GM19025 (cell line): Measurements from ENCODE around the gene CALN1.

Experiments used
- ATAC-seq: cut with Tn5 transposase; IDR thresholded peaks from one replicate; pipeline ENCODE4 v1.9.1; 2021; ENCODE audit warnings: mild to moderate bottlenecking, low read depth, moderate library complexity; ENCODE audit not compliant: unreplicated experiment

CALN1 gene

DNA sequence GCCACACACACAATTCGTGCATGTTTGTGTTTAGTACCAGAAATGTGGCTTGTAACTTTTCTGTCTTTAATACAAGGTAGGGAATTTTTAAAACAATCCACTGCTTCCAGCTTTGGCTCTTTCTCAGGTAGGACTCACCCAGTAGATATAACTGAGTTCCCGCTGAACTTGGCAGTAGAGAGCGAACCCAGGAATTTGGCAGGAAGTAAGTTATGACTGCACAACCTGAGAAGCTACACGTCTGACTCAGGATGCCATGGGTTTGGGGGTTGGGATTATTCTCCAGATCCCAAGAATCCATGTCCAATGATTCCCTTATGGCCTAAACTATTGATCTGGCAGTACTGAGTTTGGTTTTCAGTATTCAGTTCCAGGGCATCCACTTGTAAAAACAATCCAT, 499.7 kb downstream of the CALN1 start:
- no peak for ATAC-seq

DNA sequence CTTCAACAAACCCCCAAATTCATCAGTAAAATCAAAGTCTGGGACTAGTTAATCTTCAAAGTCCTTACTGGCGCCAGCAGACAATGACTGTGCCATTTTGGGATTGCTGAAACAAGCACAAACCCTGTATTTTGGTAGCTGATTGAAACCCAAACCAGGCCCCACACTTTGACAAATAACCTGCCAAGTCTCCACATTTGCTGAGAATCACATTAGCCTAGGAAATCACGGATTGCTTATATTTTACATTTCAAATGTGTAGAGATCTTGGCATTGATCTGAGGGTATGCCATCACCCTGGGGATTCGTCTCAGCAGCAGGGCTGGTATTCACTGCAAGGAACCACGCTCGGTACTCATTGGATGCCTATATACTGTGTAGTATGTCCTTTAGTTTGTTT, 501.1 kb downstream of the CALN1 start:
- no peak for ATAC-seq

DNA sequence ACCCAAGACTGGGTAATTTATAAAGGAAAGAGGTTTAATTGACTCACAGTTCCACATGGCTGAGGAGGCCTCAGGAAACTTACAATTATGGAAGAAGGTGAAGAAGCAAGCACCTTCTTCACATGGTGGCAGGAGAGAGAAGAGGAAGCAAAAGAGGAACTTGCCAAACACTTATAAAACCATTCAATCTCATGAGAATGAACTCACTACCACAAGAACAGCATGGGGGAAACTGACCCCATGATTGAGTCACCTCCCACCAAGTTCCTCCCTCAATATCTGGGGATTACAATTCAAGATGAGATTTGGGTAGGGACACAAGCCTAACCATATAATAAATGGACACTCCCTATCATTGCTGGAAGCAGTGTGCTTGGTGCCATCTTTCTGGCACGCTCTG, 506.3 kb downstream of the CALN1 start:
- ATAC-seq, result no peak

DNA sequence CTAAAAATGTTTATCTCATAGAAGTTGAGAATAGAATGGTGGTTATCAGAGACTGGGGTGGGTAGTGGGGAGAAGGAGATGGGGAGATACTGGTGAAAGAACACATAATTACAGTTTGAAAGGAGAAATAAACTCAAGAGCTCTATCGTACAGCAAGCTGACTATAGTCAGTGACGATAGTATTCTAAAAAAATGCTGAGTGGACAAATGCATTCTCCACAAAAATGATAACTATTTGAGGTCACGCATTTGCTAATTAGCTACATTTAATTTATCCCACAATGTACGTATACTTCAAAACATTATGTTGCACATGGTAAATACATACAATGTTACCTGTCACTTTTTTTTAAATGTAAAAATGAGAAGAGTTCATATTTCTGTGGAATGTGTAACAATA, 507.7 kb downstream of the CALN1 start:
- no peak for ATAC-seq

DNA sequence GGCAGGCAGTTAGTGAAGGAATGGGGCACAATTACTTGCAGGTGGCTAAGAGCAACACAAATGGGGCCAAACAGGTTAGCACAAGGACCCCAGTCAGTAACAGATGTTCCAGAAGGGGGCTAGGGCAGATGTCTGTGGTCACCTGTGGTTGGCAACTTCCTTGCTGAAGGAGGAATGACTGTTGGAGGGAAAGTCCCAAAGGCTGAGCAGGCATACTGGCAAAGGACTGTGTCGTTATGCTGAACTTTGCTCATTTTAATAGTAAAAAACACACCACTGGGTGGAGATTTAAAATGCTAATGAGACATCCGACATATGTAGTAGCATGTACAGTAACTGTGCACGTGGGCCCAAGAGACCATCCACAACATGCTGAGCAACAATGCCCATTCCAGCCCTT, 511.6 kb downstream of the CALN1 start:
- ATAC-seq, result no peak

DNA sequence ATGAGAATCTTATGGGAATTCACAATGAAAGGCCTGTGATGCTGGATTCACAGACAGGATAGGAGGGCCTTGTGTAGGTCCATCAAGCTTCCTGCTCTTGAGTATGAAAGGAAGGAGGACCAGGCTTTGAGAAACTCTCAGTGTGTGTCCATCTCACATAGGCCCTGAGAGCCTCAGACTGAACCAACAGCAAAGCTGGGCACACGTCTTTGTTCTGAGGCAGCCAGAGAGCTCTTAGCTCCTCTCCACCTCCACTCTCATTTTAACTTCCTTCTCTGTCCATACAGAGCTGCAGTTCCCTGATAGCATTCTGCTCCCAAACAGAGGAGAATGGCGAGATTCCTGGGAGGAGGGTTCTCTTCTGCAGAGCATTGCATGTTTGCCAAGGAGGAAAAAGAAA, 515.6 kb downstream of the CALN1 start:
- ATAC-seq, result no peak

DNA sequence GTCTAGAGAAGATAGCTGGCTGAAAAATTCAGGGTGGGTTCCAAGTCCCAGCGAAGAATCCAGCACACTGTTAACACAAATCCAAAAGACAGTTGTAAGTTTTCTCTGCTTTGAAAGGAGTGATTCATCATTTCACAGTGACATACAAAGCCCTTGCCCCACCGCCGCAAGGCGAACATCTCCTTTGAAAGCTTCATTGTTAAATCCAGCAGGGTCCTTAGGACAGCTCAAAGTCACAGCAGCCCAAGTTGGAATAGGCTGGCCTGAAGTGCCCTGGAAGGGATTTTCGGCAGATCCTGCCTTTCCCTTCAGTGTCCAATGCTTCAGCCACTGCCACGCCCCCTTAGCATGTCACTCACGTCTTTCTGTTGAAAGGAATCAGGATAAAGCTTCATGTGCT, 526.1 kb downstream of the CALN1 start:
- no peak for ATAC-seq

DNA sequence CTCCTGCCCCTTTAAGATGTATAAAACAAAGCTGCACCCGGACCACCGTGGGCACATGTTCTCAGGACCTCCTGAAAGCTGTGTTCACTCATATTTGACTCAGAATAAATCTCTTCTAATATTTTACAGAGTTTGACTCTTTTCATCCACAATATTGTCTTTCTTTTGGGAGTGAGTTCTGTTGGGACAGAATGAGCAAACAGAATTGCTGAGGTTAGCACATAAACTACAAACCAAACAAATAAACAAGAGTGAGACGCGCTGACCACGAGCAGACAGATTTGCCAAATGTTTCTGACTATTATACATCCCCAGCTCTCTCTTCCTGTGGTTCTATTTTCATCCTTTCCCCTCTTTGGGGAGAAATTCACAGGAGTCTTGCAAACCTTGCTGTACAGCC, 526.7 kb downstream of the CALN1 start:
- no peak for ATAC-seq

DNA sequence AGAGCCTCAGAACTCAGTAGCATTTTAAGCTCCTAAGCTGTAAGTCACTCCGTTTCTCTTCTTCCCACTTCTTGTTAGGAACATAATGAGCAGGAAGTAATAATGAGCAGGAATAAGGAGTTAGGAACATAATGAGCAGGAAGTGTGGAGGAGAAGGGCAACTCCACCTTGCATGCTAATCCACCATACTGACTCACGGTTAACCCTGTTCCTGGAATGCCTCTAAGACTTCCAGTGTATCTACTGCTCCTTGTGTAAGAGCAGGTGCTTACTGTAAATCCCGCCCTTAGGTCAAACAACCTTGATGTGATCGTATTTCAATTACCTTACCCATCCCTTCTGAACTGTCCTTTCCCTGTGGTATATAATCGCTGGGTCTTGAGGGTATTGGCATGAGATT, 528.7 kb downstream of the CALN1 start:
- no peak for ATAC-seq

DNA sequence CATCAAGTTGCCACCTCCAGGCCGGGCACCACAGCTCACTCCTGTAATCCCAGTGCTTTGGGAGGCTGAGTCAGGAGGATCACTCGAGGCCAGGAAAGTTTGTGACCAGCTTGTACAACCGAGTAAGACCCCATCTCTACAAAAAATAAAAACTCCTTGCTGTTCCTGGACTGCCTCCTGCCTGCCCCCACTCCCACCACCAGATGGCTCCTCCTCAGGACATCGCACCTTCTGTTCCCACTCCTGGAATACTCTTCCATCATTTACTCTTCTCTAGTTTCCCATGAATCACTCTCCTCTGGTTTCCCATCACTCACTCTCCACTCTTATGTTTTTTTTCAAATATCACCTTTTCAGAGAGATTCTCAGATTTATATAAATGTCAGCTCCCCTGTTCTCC, 540.7 kb downstream of the CALN1 start:
- ATAC-seq, result no peak

DNA sequence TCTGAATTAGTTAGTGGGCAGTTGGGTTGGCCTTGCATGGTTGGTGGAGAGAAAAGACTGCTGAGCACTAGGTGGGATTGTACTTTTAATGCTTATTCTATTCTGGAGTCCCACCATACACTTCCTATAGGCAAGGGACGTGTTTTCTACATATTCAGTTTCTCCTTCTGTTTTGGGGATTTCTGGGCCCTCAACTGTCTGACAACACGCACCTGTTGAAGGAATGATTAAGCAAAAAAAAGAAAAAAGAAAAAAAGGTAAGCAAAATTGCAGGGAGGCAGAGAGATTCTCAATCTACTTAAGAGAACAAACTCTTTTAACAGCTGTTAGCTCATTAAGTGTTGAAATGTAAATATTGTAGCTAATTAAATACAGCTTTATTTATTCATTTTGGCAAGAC, 541.3 kb downstream of the CALN1 start:
- ATAC-seq, result no peak

DNA sequence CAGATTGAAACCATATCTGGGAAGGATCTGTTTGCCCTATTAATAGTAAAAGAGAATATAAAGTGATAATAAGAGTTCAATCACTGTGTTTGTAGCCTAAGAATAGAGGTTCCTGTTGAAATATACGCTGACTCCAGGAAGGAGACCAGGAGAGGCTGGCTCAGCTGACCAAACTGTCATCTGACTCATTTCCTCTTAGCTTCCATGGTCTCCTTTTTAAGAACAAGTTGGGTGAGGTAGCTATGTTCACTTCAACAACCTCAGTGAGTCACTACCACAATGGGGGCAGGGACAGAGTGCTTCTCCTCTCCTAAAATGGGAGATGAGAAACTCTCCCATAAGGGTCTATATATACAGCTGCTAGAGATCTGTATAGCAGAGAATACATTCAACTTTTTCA, 543.3 kb downstream of the CALN1 start:
- no peak for ATAC-seq

DNA sequence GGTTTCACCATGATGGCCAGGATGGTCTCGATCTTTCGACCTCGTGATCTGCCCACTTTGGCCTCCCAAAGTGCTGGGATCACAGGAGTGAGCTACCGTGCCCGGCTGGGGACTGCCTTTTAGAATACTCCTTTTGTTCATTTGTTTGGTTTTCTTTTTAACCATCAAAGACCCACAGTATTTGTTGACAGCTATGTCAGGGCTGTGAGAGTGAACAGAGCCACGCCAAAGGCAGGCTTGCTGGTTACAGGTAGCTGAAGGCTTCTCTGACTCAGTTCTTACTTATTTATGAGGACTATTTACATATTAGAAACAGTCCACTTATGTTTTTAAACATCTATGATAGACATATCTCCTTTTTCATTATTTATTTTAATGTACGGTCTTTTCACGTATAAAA, 544.5 kb downstream of the CALN1 start:
- no peak for ATAC-seq

DNA sequence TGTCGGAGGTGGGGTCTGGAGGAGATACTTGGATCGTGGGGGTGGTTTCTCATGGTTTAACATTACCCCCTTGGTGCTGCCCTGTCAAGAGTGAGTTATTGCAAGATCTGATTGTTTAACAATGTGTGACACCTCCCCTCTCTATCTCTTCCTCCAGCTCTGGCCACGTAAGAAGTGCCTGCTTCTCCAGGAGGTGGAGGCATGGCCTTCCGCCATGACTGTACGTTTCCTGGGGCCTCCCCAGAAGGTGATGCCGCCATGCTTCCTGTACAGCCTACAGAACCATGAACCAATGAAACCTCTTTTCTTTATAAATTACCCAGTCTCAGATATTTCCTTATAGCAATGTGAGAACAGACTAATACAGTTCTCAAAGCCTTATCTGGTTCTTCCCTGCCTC, 547.0 kb downstream of the CALN1 start:
- ATAC-seq, result no peak

DNA sequence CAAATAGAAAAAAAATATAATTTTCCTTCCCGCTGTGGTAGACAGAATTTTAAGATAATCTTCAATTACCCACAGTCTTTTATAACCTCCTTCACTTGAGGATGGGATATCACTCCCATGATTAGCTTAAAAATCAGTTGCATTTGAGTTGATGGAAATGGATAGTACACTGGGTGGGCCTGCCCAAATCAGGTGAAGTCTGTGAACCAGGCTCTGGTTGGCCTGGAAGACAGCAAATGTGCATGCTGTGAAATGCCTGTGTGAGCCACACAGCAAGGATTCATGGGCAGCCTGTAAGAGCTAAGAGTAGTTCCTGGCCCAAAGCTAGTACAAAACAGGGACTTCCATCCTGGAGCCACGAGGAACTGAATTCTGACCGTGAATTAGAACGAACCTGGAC, 548.0 kb downstream of the CALN1 start:
- ATAC-seq, result no peak

DNA sequence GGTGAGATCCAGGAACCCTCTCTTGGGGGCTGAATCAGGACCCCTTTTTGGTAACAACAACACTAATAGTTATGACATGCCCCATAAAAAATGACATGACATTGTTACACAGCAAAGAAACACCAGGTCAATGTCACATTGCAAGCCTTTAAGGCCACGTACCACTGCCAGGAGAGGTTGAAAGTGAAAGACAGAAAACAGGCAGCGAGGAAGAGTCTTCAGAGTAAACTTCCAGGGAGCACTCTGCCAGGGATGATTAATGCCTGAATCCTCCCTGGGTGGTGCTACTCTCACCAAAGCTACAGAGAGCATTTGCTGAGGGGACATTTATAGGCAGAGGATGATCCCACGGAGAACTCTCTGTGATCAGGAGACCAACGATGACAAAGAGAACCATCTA, 551.6 kb downstream of the CALN1 start:
- no peak for ATAC-seq

DNA sequence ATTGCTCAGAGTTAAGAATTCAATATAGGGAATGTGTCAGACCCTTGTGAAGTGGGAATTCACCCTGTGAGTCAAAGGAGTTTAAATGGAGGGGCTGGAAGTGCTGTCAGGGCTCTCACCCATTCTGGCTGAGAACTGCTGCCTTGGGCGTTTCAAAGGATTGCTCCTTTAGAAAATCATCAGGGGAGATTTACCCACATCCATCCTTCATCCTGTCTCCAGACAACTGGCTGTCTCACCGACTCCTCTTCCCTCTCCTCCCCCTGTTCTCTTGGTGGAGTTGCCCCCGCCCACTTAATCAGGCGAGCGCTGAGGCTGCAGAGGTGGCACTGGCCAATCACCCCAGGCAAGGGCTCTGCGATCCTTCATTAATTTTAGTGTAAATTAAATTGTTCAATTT, 554.8 kb downstream of the CALN1 start:
- no peak for ATAC-seq

DNA sequence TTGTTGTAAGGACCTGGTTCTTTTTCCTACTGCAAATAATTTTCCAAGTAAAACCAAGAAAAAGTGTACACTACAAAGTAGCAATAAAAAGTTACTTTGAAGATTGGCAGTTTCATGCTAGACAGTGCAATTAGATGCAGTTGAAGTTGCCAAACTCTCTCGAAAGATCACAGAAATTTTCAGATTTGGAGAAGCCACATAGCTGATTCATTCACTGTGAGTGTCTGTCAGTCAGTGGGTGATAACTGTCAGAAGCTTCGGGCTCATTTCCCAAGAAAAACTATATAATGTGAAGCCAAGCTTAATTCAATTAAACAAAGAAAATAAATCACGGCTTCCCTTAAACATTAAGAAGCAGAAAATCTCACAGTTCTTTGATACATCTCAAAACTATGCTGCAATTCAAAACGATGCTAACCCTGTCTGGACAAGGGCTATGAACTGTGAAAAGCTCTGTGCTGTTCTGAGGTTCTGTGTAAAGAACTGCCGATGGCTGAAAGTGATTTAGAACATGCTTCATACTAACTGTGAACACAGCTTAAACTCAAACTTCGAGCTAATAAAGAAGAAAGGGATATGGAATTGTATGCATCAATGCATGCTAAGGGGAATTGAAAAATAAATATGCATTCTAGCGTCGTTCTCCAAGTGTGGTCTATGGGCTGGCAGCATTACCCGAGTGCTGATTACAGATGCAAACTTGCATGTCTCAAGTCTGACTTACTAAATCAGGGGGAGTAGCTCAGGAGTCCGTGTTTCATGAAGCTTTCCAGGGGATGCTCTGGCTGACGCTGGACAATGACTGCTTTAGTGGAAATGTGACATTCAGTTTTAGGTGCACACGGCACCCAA, 557.4 kb downstream of the CALN1 start:
- no peak for ATAC-seq

DNA sequence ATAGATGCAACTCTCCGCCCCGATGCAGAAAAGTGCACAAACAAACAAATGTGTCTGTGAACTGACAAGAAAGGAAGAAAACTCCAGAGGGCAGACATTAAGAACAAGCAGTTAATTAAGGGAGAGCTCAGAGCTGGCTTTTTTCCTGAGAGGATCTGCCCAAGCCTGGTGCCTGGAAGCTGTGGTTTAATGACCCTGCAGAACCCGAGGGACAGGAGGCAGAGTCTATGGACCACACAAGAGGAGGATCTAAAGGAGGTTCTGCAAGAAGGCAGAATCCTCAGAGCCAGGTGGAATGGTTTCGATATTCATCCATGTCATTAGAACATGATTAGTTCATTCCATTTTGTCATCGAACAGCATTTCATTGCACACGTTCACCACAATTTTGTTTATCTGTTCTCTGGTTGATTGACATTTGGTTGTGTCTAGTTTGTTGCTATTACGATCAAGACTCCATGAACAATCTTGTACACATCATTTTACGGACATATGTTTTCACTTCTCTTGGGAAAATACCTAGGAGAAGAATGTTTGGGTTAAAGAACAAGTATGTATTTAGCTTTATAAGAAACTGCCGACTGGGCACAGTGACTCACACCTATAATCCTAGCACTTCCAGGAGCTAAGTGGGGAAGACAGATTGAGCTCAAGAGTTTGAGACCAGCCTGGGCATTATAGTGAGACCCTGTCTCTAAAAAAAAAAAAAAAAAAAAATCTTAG, 560.2 kb downstream of the CALN1 start:
- no peak for ATAC-seq

DNA sequence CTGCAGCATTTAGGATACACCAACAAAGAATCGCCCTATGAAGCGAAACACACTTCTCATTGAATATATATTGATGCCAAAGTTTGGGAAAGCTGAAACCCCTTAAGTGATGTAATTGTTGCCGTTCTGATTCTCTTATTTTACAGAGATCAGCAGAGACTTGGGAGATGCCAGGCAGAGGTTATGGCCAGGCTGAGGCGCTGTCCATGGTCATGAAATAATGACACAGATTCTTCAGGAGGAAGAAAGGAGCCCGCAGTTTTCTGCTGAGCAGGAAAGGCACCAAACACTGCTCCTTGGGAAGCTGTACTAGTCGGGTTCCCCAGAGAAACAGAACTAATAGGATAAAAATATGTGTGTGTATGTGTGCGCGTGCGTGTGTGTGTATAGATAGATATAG, 566.0 kb downstream of the CALN1 start:
- ATAC-seq, result no peak

DNA sequence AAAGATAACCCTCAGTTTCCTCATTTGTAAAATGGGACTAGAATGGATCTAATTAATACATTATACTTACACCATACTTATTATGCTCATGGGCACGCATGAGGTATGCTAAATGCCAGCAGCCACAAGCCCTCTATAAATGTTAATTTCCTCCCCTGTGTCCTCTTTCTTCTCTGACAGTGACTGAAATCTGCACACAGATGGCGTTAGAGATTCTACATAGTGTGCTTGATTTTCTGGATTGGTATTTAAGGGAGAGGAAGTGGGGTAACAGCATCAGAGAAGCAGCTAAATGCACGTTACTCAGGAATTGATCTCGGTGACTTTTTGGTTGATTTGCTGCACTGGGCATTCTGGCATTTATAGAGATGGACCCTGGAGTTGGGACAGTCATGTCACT, 568.5 kb downstream of the CALN1 start:
- no peak for ATAC-seq

DNA sequence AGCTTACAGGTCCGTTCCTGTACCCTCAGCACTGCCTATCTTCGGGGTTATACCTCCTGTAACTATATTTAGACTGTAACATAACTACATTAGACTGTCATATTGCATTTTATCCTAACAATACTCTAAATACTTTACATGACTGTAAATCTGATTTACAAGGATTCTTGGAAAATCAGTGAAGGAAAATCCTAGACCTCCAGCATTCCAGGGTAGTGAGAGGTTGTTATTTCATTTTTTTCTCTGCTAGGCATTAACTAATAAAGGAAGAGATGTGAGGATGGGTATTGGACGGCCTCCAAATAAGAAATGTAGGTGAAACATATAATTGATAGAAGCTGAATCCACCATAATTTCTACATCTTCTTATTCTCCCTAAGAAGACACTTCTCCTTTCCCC, 569.4 kb downstream of the CALN1 start:
- ATAC-seq, result no peak
